HepG2 (cell line): ENCODE measurements around the gene MOGAT3. TPM values are rescaled to one million over a fixed set of nuclear protein-coding genes. Genes with fewer than 3 reads are reported as not detected.
A peak's percentile ranks its signal among the peaks of the same experiment; 100 is the strongest.

Source experiments
- ATAC-seq: fragments of 200-7000 bp; cut with Tn5 transposase; 3 replicates; pipeline ENCODE4 v1.9.1; 2020; ENCODE audit warnings: mild to moderate bottlenecking, moderate library complexity
- BruUV-seq: library from RNA; stranded (reverse); fragments of 400-500 nt; replicated peaks from 2 replicates; lab custom pipeline; 2021; lab: Mats Ljungman, UMichigan
- CTCF ChIA-PET: fragments of 300-600 bp; formaldehyde crosslinking; extraction: SDS; loops from one replicate; lab custom pipeline; 2021; ENCODE audit warnings: low total read pairs, inconsistent platforms, low intra/inter-chr PET ratio; lab: Yijun Ruan, JAX
- POLR2A ChIA-PET: fragments of 350-600 bp; sonication (Branson Sonifier 250); formaldehyde crosslinking; loops from one replicate; lab custom pipeline; 2020; ENCODE audit warnings: antibody characterized with exemption, inconsistent platforms; lab: Yijun Ruan, JAX
- DNase-seq: peaks from one replicate; pipeline ENCODE4 v3.0.0-alpha.2; 2015; ENCODE audit warnings: low spot score
- FAIRE-seq: peaks from 3 replicates; lab custom pipeline; 2011; peaks lifted over from hg19 to GRCh38; lab: Jason Lieb, UNC
- H2AFZ ChIP-seq: one replicate; pipeline ENCODE4 v1.6.1; 2011; ENCODE audit warnings: low read length, inconsistent platforms
- H3K27ac ChIP-seq: fragments of 300-600 bp; 3 replicates; pipeline ENCODE4 v1.8.0; 2011; ENCODE audit warnings: mixed run types, mild to moderate bottlenecking, mixed read lengths, low read length, inconsistent platforms; ENCODE audit not compliant: insufficient read depth; ENCODE audit errors: extremely low read length
- H3K27me3 ChIP-seq, 2 experiments: fragments of 200-600 bp in 1 of 2; 2 replicates in 1 of 2; 3 replicates in 1 of 2; pipeline versions ENCODE4 v1.6.0 to v1.8.0; 2011; ENCODE audit warnings: low read length in 2 of 2, mild to moderate bottlenecking in 2 of 2, moderate library complexity in 2 of 2, inconsistent platforms in 1 of 2; ENCODE audit not compliant: insufficient read depth in 2 of 2, control insufficient read depth in 1 of 2
- H3K36me3 ChIP-seq, 2 experiments: fragments of 200-600 bp in 1 of 2; replicated peaks in 1 of 2; 2 replicates in 1 of 2; 3 replicates in 1 of 2; pipeline versions ENCODE4 v1.5.1 to v1.8.0; 2011; ENCODE audit warnings: low read length in 2 of 2, inconsistent platforms in 1 of 2; ENCODE audit not compliant: insufficient read depth in 2 of 2, control insufficient read depth in 1 of 2
- H3K4me1 ChIP-seq: 2 replicates; pipeline ENCODE4 v1.5.1; 2012; ENCODE audit warnings: low read length, inconsistent platforms; ENCODE audit not compliant: insufficient read depth
- H3K4me2 ChIP-seq: 2 replicates; pipeline ENCODE4 v1.6.0; 2011; ENCODE audit warnings: low read depth, low read length, inconsistent platforms
- H3K4me3 ChIP-seq, 3 experiments: fragments of 200-600 bp in 1 of 3; sonication (generic), shearing (Covaris generic) in 1 of 3; replicated peaks in 1 of 3; 2 replicates each; pipeline ENCODE4 v1.5.1; 2011 to 2016; ENCODE audit warnings: low read length in 3 of 3, inconsistent platforms in 2 of 3, low read depth in 2 of 3, mild to moderate bottlenecking in 2 of 3, control low read depth in 1 of 3, mixed read lengths in 1 of 3; ENCODE audit not compliant: insufficient read depth in 1 of 3
- H3K79me2 ChIP-seq: one replicate; pipeline ENCODE4 v1.6.1; 2011; ENCODE audit warnings: low read length, inconsistent platforms; ENCODE audit not compliant: insufficient read depth
- H3K9ac ChIP-seq: 2 replicates; pipeline ENCODE4 v1.6.0; 2011; ENCODE audit warnings: mild to moderate bottlenecking, low read depth, low read length, inconsistent platforms; ENCODE audit not compliant: insufficient read depth
- H3K9me3 ChIP-seq: 2 replicates; pipeline ENCODE4 v1.5.1; 2012; ENCODE audit warnings: mild to moderate bottlenecking, low read length
- H4K20me1 ChIP-seq: 2 replicates; pipeline ENCODE4 v1.6.0; 2011; ENCODE audit warnings: inconsistent platforms, mild to moderate bottlenecking, low read length, moderate library complexity; ENCODE audit not compliant: insufficient read depth
- BATF2 ChIP-seq: sonication (generic); formaldehyde crosslinking; IDR thresholded peaks from 2 replicates; pipeline ENCODE4 v1.8.0; 2022; ENCODE audit warnings: mild to moderate bottlenecking, missing genetic modification reagents, moderate library complexity
- FOXO4 ChIP-seq: sonication (generic); formaldehyde crosslinking; conservative IDR thresholded peaks from 2 replicates; pipeline ENCODE4 v1.8.1; 2023; ENCODE audit warnings: missing genetic modification reagents
- KAT7 ChIP-seq: IDR thresholded peaks from 2 replicates; pipeline ENCODE4 v1.6.1; 2018; ENCODE audit warnings: borderline replicate concordance, missing compliant biosample characterization
- KLF13 ChIP-seq: sonication (generic); formaldehyde crosslinking; IDR thresholded peaks from 2 replicates; pipeline ENCODE4 v1.4.0; 2020; ENCODE audit warnings: mild to moderate bottlenecking, missing genetic modification reagents
- MAZ ChIP-seq, 2 experiments: sonication (generic) in 1 of 2; formaldehyde crosslinking in 1 of 2; IDR thresholded peaks; 2 replicates each; pipeline versions ENCODE4 v1.5.0 to v1.6.1; 2012 to 2020; ENCODE audit warnings: low read depth in 2 of 2, mild to moderate bottlenecking in 2 of 2, borderline replicate concordance in 1 of 2, improper control_type of control experiment in 1 of 2, low read length in 1 of 2, missing genetic modification reagents in 1 of 2, moderate library complexity in 1 of 2
- POLR2A ChIP-seq, 2 experiments: IDR thresholded peaks; 2 replicates each; pipeline ENCODE4 v1.6.1; 2011; ENCODE audit warnings: low read depth in 2 of 2, low read length in 2 of 2, mild to moderate bottlenecking in 1 of 2, moderate library complexity in 1 of 2; ENCODE audit not compliant: insufficient read depth in 1 of 2
- SALL1 ChIP-seq: sonication (generic); formaldehyde crosslinking; IDR thresholded peaks from 2 replicates; pipeline ENCODE4 v1.8.0; 2022; ENCODE audit warnings: mild to moderate bottlenecking, missing genetic modification reagents
- ZNF205 ChIP-seq: IDR thresholded peaks from 2 replicates; pipeline ENCODE4 v1.6.1; 2018; ENCODE audit warnings: missing biosample characterization, missing genetic modification reagents
- ZNF383 ChIP-seq: sonication (generic); formaldehyde crosslinking; IDR thresholded peaks from 2 replicates; pipeline ENCODE4 v1.4.0; 2020; ENCODE audit warnings: missing genetic modification reagents, mild to moderate bottlenecking, borderline replicate concordance
- WGBS: methylation state at CpG from one replicate; pipeline ENCODE4 v1.1.6; 2017; ENCODE audit warnings: low lambda C conversion rate; 5-methylcytosine and 5-hydroxymethylcytosine counted together
- in situ Hi-C: cut with HindIII; loops from 2 replicates; pipeline ENCODE4 v1.10.0; 2017; ENCODE audit warnings: low pct_unique_long_range_greater_than_20kb; ENCODE audit not compliant: extremely low pct_ligation_motif_present
- intact Hi-C: fragments of 100-400 bp; cut with micrococcal nuclease; formaldehyde crosslinking; loops from one replicate; pipeline ENCODE4 v1.10.0; 2022; ENCODE audit not compliant: unreplicated experiment
- polyA plus RNA-seq, 8 experiments: library from polyadenylated mRNA; depleted of rRNA in 3 of 8; stranded (reverse) in 7 of 8; unstranded in 1 of 8; fragments of >200 nt; fragmentation: Illumina TruSeq in 4 of 8; extraction: Trizol in 4 of 8; gene quantifications; 2 replicates each; pipeline versions ENCODE4 v1.2.1 to v1.2.3, GENCODE V29; 2011 to 2016; ENCODE audit warnings: low read depth in 4 of 8, missing spikeins in 1 of 8, mixed read lengths in 1 of 8; ENCODE audit not compliant: insufficient read depth in 1 of 8
- total RNA-seq, 5 experiments: library from RNA; depleted of rRNA; stranded (reverse); fragments of >200 nt; fragmentation: Illumina TruSeq; extraction: Trizol; gene quantifications; 2 replicates each; pipeline ENCODE4 v1.2.3, GENCODE V29; 2016; ENCODE audit warnings: low read depth in 1 of 5
- TF ChIP-seq, protein P1 (sequence below), 2 experiments: sonication (generic) in 1 of 2; formaldehyde crosslinking in 1 of 2; IDR thresholded peaks; 2 replicates each; pipeline versions ENCODE4 v1.5.1 to v1.6.1; 2011 to 2020; ENCODE audit warnings: borderline replicate concordance in 1 of 2, low read depth in 1 of 2, low read length in 1 of 2, mild to moderate bottlenecking in 1 of 2, missing genetic modification reagents in 1 of 2, moderate library complexity in 1 of 2

The MOGAT3 gene
- total and polyA plus RNA-seq, 2 of the 13 experiments (the other 11 are each of a cell fraction or from before 2014, with no cell fraction given), result 22.5 to 30.5 TPM

DNA sequence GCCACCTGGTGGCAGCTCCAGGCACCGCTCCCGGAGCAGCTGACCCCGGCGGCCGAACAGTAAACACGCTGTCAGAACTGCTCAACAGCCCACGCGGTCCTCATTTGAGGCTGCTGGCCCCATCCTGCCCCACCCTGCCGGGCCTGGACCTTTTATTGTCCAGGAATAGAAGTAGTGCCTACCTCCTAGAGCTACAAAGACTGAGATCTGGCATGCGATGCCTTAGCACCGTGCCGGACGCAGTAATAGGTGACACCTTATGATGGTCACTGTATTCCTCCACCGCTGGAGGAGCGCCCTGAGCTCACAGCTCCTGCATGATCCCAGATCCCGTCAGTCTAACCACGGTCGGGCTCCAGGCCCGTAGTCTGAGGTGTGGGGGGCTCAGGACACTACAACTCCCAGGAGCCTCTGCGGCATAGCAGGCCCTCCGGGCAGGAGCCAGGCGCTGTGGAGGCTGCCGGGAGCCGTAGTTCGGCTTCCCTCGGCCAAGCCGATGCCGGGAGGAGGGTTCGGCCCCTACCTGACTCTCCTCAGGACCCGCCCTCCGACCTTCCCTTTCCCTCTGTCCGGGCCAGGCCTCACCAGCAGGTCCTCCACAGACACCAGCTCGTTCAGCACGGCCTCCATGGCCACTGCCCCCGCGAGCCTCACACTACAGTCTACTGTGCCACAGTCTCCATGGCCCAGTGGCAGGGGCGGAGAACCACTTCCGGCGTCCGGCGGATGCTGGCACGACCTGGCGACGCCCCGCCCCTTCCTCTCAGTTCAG lies 43.7 kb upstream of the MOGAT3 start, which contains the start of gene FIS1 (continued):
- no peak for TF ChIP-seq ZNF383 (CRISPR knock-in tag)

DNA sequence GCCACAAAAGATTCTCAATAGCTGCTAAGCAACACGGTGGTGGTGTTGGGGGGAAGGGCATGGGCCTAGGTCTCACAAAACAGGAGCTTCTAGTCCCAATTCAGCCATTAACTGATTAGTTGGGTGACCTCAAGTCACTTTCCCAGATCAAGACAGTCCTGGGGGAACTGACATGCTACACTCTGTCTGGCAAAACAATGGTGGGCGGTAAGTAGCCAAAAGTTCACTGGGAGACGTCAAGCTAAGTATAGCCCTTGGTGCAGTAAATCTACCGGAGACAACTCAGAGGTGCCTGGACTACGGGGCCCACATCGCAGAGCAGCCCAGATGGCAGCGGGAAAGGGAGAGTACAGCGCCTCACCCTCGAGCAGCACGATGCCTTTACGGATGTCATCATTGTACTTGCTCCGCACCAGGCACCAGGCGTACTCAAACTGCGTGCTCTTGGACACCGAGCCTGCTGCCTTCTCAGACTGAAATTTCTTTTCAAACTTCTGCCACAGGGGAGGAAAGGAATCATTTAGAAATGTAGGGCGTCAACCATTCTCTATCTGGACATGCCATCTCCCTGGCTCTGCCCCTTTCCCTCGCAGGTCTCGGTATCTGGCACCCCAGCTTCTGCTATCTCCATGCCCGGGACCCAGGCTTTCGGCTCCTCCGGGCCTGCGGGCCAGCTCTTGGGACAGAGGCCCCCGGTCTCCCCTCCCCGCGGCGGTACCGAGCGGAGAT lies 43.0 kb upstream of the MOGAT3 start:
- H4K20me1 ChIP-seq, result no peaks in the 10 kb centered on the region
- intact Hi-C loops (loop anchor here (1.0 to 2.0 kb wide), 2 partner anchors 26 to 101 kb away; partner anchors contain the start of gene ZNHIT1), in situ Hi-C loops (no loop called here)
- H3K9me3 ChIP-seq, result no peaks in the 10 kb centered on the region
- H2AFZ ChIP-seq, result no peak overlapping the region
- no peaks in the 10 kb centered on the region for H3K27me3 ChIP-seq
- ChIA-PET POLR2A (interaction anchor here (0.7 to 3.7 kb wide), 14 partner anchors 8 to 369 kb away, joined by 3 to 71 read pairs (median 4); partner anchors contain the start of genes MOGAT3, PLOD3, SRRT and UFSP1), CTCF (interaction anchor here (0.8 to 2.3 kb wide), 4 partner anchors 9 to 100 kb away, joined by 3 to 11 read pairs (median 4); partner anchors contain the start of gene PLOD3)
- DNase-seq, result no peak
- 22% methylated on average over 18 of the region's 28 CpGs for WGBS
- H3K4me1 ChIP-seq, result peaks cover 32% of the 10 kb centered on the region
- H3K79me2 ChIP-seq, result peaks cover 21% of the 10 kb centered on the region
- peak overlapping the region; percentile 76 for H3K27ac ChIP-seq
- H3K4me3 ChIP-seq, result peak overlapping the region; percentile 79 to 90 (median 82); a peak in 5 of 6 replicates
- H3K4me2 ChIP-seq, result peak overlapping the region; percentile 90
- no peak for FAIRE-seq
- peak; percentile 5 for ATAC-seq
- H3K36me3 ChIP-seq, result peaks cover 8 to 19% of the 10 kb centered on the region in 2 experiments; a peak in 4 of 5 replicates
- BruUV-seq, result no TSS peak
- peak overlapping the region; percentile 83 for H3K9ac ChIP-seq
- TF ChIP-seq KLF13 (CRISPR knock-in tag) (no peak), KAT7 (CRISPR knock-in tag) (no peak), SALL1 (CRISPR knock-in tag) (0 out of 2 replicates have a peak, but pooled peaks have one; percentile 14), MAZ (IDR thresholded peaks at IDR 0.05; ENCODE audit: borderline replicate concordance, low read depth, low read length) (0 out of 2 replicates have a peak, but pooled peaks have one; percentile 28), MAZ (CRISPR knock-in tag; IDR thresholded peaks at IDR 0.05; ENCODE audit: low read depth) (no peak), FOXO4 (no peak), POLR2A (IDR thresholded peaks at IDR 0.05; ENCODE audit: insufficient read depth in 1 of 2, low read depth in 2 of 2, low read length in 2 of 2) (0 out of 4 replicates have a peak, but pooled peaks of 1 of the 2 experiments have one; percentile 4), ZNF205 (CRISPR knock-in tag) (0 out of 2 replicates have a peak, but pooled peaks have one; percentile 25), BATF2 (CRISPR knock-in tag) (no peak)
- TF ChIP-seq, protein P1, sequence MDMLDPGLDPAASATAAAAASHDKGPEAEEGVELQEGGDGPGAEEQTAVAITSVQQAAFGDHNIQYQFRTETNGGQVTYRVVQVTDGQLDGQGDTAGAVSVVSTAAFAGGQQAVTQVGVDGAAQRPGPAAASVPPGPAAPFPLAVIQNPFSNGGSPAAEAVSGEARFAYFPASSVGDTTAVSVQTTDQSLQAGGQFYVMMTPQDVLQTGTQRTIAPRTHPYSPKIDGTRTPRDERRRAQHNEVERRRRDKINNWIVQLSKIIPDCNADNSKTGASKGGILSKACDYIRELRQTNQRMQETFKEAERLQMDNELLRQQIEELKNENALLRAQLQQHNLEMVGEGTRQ (IDR thresholded peaks at IDR 0.05; ENCODE audit: low read depth, low read length), result no peak
- TF ChIP-seq, protein P1 (CRISPR knock-in tag; IDR thresholded peaks at IDR 0.05; ENCODE audit: borderline replicate concordance), result 0 out of 2 replicates have a peak, but pooled peaks have one; percentile 18
